SKM-1 (cell line): Measurements from ENCODE around the gene CIT.
A peak's percentile ranks its signal among the peaks of the same experiment; 100 is the strongest.
"Not testable (repeated sequence)": the region's sequence is repeated elsewhere in the genome, so short reads cannot be mapped to it uniquely, and the experiment has no call there.

Experiments
- DNase-seq: peaks from one replicate; lab custom pipeline; 2025; ENCODE audit not compliant: unreplicated experiment; lab: John Stamatoyannopoulos, UW

CIT gene

GRCh38 chr12:119876761-119877638 is at the start of gene CIT:
Gene CIT, minus strand, starts transcription at chr12:119877320. Its CDS starts 1,152 bp downstream, at chr12:119876168.
- peak; percentile 65 for DNase-seq

- DNase-seq: no peak
Observed at GRCh38 chr12:119925269-119925668, 48.1 kb upstream of the CIT start.

- DNase-seq: no peak
Observed at GRCh38 chr12:119920064-119920463, 42.9 kb upstream of the CIT start.

- DNase-seq: no peak
Observed at GRCh38 chr12:119915894-119916510, 38.9 kb upstream of the CIT start.

GRCh38 chr12:119914666-119915065 is 37.5 kb upstream of the CIT start:
- DNase-seq: no peak

- no peak for DNase-seq
Observed at GRCh38 chr12:119913536-119914330, 36.6 kb upstream of the CIT start.

- DNase-seq: no peak
Observed at GRCh38 chr12:119911182-119911581, 34.1 kb upstream of the CIT start.

- no peak for DNase-seq
Observed at GRCh38 chr12:119910586-119910985, 33.5 kb upstream of the CIT start.

- DNase-seq: peak; percentile 42
Observed at GRCh38 chr12:119902084-119902509, 25.0 kb upstream of the CIT start.

GRCh38 chr12:119901670-119902069 is 24.6 kb upstream of the CIT start:
- no peak for DNase-seq

GRCh38 chr12:119894916-119895315 is 17.8 kb upstream of the CIT start:
- no peak for DNase-seq

- DNase-seq: not testable (repeated sequence)
Observed at GRCh38 chr12:119892611-119893010, 15.5 kb upstream of the CIT start.

GRCh38 chr12:119885549-119885948 is 8.4 kb upstream of the CIT start:
- DNase-seq: no peak

- DNase-seq: not testable (repeated sequence)
Observed at GRCh38 chr12:119883791-119884190, 6.7 kb upstream of the CIT start.

- no peak for DNase-seq
Observed at GRCh38 chr12:119883237-119883636, 6.1 kb upstream of the CIT start.

- no peak for DNase-seq
Observed at GRCh38 chr12:119877639-119877948, 474 bp upstream of the CIT start.

- DNase-seq: no peak
Observed at GRCh38 chr12:119870457-119870856, 6.7 kb downstream of the CIT start.

- DNase-seq: no peak
Observed at GRCh38 chr12:119869720-119870119, 7.4 kb downstream of the CIT start.

- no peak for DNase-seq
Observed at GRCh38 chr12:119868992-119869391, 8.1 kb downstream of the CIT start.

GRCh38 chr12:119864591-119864990 is 12.5 kb downstream of the CIT start:
- no peak for DNase-seq

- DNase-seq: no peak
Observed at GRCh38 chr12:119859241-119859640, 17.9 kb downstream of the CIT start.
